Measurements from ENCODE around the gene PARD6B. TPM values are rescaled to one million over a fixed set of nuclear protein-coding genes. Genes with fewer than 3 reads are reported as not detected.
"Not testable (repeated sequence)": the region's sequence is repeated elsewhere in the genome, so short reads cannot be mapped to it uniquely, and the experiment has no call there.

PARD6B gene
- total and polyA plus RNA-seq, 12 donors: 1.3 to 7.1 (median 3.4) TPM

DNA sequence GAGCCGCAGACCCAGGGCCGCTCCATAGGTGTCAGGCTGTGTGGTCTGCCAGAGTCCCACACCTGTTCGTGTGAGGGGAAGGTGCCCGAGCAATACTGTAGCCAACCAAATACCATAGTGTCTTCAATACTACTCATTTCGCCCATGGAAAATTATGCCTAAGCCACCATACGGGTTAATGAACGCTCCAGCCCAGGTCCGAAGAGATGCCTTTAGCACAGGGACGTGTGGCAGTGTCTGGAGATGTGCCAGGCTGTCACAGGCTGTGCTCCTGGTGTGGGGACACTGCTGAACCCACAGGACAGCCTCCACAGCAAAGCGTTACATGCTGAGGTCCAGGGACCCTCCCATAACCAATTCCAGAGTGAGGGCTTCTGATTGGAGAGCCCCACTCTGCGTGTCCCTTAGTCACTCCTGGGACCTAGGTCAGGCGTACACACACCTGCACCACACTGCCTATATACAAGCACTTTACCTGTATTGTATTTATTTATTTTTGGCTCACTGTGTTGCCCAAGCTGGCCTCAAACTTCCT is 38.2 kb downstream of the PARD6B start:
- H3K4me3 ChIP-seq, H3K9me3 ChIP-seq, H3K27me3 ChIP-seq, H3K27ac ChIP-seq, DNase-seq, H3K36me3 ChIP-seq, H3K4me1 ChIP-seq: not testable (repeated sequence)
- ATAC-seq: peak in 1 of 8 donors; percentile 41
- WGBS, 2 donors: 79 to 80% methylated on average over 8 to 10 of the region's 12 CpGs
- intact Hi-C loops (cut with DNase I): loop anchor here in 1 of 10 donors (2.0 kb wide), 1 partner anchor 129 kb away; no protein-coding TSS in a partner anchor

DNA sequence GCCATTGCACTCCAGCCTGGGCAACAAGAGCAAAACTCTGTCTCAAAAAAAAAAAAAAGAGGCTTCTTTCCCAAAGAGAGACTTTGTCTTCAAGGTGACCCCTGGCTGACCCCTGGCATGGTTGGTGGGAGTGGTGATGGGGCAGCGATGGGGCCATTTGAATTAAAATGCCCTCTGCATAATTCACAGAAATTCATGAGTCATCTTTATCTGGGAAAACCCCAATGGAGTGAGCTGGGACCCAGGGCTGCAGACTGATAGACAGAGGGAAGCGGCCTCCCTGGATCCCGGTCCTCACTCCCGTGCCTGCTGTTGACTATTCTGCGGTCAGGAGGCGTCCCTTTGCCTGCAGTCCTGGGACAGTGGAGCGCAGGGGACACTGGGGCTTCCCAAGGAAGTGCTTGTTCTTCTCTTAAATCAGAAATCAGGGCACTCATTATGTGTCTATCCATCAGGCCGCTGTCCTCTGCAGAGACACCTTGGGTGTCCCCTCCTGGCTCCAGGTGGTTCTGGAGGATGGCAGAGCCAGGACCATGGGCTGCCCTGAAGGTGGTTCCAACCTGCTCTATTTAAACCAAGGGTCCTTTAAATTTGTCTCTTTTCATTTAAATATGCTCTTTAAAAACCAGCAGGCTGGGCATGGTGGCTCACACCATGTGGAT is 40.2 kb downstream of the PARD6B start:
- DNase-seq: not testable (repeated sequence)

DNA sequence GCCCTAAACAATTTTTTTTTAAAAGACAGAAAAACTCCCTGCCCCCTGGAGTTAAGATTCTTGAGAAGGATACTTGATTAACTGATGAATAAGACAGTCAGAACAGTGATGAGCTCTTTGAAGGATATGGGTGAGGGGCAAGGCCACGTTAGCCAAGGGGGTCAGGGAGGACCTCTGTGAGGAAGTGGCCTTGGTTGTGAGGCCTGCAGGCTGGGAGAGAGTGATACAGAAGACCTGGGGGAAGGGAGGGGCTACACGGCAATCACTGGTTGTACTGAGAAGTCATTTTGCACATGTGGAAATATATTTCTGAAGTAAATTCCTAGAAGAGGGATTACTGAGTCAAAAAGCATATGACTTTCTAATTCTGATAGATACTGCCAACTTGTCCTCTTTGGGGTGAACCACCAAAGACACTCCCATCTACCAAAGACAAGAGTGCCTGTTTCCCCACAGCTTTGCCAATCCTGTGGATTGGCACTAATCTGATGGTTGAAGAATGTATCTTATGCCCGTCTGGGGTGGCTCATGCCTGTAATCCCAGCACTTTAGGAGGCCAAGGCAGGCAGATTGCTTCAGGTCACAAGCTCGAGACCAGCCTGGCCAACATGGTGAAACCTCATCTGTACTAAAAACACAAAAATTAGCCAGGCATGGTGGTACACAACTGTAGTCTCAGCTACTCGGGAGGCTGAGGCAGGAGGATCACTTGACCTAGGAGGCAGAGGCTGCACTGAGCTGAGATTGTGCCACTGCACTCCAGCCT is 41.2 kb downstream of the PARD6B start:
- peaks cover 0 to 6% (median 0%) of the 10 kb centered on the region in 7 donors for H3K27me3 ChIP-seq
- DNase-seq (no peak), ATAC-seq (no peak)
- no peak overlapping the region for H3K4me3 ChIP-seq
- TF ChIP-seq, protein P1, sequence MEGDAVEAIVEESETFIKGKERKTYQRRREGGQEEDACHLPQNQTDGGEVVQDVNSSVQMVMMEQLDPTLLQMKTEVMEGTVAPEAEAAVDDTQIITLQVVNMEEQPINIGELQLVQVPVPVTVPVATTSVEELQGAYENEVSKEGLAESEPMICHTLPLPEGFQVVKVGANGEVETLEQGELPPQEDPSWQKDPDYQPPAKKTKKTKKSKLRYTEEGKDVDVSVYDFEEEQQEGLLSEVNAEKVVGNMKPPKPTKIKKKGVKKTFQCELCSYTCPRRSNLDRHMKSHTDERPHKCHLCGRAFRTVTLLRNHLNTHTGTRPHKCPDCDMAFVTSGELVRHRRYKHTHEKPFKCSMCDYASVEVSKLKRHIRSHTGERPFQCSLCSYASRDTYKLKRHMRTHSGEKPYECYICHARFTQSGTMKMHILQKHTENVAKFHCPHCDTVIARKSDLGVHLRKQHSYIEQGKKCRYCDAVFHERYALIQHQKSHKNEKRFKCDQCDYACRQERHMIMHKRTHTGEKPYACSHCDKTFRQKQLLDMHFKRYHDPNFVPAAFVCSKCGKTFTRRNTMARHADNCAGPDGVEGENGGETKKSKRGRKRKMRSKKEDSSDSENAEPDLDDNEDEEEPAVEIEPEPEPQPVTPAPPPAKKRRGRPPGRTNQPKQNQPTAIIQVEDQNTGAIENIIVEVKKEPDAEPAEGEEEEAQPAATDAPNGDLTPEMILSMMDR (IDR thresholded peaks at IDR 0.05): no peak
- intact Hi-C loops (cut with DNase I): no loop called here
- no peak overlapping the region for H3K27ac ChIP-seq
- 73 to 78% methylated on average over 5 of the region's 5 CpGs for whole genome bisulfite sequencing, 2 donors
- H3K9me3 ChIP-seq: no peaks in the 10 kb centered on the region
- H3K36me3 ChIP-seq: no peaks in the 10 kb centered on the region
- no peaks in the 10 kb centered on the region for H3K4me1 ChIP-seq

More for the DNA sequence above, 40.2 kb downstream of the PARD6B start:
- ATAC-seq; intact Hi-C loops (cut with DNase I); H3K9me3 ChIP-seq; H3K36me3 ChIP-seq; H3K27ac ChIP-seq; H3K27me3 ChIP-seq; H3K4me3 ChIP-seq; H3K4me1 ChIP-seq: not testable (repeated sequence)
- 88 to 90% methylated on average over 3 to 4 of the region's 8 CpGs for WGBS, 2 donors

DNA sequence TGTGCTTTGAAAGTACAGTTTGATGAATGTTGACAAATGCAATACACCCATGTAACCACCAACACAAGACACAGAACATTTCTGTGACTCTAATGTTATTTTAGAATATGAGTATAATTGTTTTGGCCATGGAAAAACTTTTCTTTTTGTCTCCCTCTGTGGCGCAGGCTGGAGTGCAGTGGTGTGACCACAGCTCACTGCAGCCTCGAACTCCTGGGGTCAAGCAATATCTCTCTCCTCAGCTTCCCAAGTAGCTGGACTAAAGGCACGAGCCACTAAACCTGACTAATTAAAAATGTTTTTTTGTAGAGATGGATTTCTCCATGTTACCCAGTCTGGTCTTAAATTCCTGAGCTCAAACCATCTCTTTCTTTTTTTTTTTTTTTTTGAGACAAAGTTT is 43.1 kb downstream of the PARD6B start:
- 80 to 83% methylated on average over 3 of the region's 3 CpGs for WGBS, 2 donors
- TF ChIP-seq, protein P1 (IDR thresholded peaks at IDR 0.05): no peak
- no peak overlapping the region for H3K27ac ChIP-seq
- H3K4me1 ChIP-seq: no peaks in the 10 kb centered on the region
- H3K27me3 ChIP-seq: peaks cover 0 to 6% (median 0%) of the 10 kb centered on the region in 7 donors
- H3K9me3 ChIP-seq: no peaks in the 10 kb centered on the region
- DNase-seq (no peak), ATAC-seq (no peak)
- intact Hi-C loops (cut with DNase I): no loop called here
- H3K4me3 ChIP-seq: no peak overlapping the region
- no peaks in the 10 kb centered on the region for H3K36me3 ChIP-seq

DNA sequence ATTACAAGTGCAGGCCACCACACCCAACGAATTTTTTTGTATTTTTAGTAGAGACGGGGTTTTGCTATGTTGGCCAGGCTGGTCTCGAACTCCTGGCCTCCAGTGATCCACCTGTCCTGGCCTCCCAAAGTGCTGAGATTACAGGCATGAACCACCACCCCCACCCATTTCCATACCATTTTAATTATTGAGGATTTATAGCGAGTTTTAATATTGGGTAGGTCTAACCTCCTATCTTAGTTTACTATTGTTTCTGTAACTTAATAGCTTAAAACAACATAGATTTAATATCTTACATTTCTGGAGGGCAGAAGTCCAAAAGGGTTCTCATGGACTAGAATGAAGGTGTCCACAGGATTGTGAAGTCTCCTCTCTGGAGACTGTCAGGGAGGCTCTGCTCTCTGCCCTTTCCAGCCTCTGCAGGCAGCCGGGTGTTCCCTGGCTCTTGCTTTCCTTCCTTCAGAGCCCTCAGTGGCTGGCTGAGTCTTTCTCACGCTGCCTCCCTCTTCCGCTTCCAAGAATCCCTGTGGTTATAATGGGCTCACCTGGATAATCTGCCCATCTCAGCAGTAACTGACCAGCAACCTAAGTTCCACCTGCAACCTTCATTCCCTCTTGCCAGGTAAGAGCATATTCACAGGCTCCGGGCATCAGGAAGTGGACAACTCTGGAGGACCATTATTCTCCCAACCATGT is 44.9 kb downstream of the PARD6B start:
- Histone ChIP-seq H3K27ac (no peak overlapping the region), H3K4me1 (no peaks in the 10 kb centered on the region), H3K4me3 (no peak overlapping the region), H3K27me3 (peaks cover 0 to 7% (median 4%) of the 10 kb centered on the region in 7 donors), H3K9me3 (no peaks in the 10 kb centered on the region), H3K36me3 (no peaks in the 10 kb centered on the region)
- DNase-seq (no peak), ATAC-seq (no peak)
- 69 to 70% methylated on average over 8 of the region's 8 CpGs for WGBS, 2 donors
- TF ChIP-seq, protein P1 (IDR thresholded peaks at IDR 0.05): no peak
- intact Hi-C loops (cut with DNase I): no loop called here

All from heart right ventricle (tissue), 16 donors.